Measurements from ENCODE around the gene TYW5.

TYW5 gene

DNA sequence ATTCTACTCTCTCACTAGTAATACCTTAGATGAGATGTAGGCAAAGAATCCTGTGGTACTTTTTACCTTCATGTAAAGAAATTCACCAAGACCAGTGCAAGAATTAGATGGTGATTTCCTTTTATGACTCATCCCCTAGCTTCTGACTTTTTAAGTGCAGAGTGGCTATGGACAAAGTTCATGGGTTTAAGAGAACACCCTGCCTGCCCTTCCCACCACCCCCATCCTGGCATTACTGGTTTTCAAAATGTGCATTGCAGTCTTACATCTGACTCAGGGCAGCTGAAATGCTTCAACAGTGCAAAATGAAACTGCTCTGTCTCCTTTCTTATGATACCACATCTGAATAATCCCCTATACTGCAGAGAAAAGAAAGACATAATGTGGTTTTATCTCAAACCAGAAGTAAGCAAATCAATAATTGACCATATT lies 22.7 kb upstream of the TYW5 start:
- H3K4ac ChIP-seq (ENCODE audit: low read depth in 1 of 2, low read length in 2 of 2) = no peak overlapping the region
- no peak overlapping the region for H3K23ac ChIP-seq (ENCODE audit: low read length in 2 of 2)
- no peak overlapping the region for H2BK120ac ChIP-seq (ENCODE audit: low read depth, low read length)
- no peak overlapping the region for H3K18ac ChIP-seq (ENCODE audit: low read depth in 1 of 2, low read length in 2 of 2)
- H2BK15ac ChIP-seq (ENCODE audit: low read depth, poor library complexity, severe bottlenecking) = no peak overlapping the region
- no peak overlapping the region for H2AK5ac ChIP-seq (ENCODE audit: low read length, severe bottlenecking)
- H3K9me3 ChIP-seq (ENCODE audit: control insufficient read depth, low read length) = no peaks in the 10 kb centered on the region
- no peak overlapping the region for H2BK5ac ChIP-seq (ENCODE audit: low read depth, low read length, poor library complexity, severe bottlenecking)
- peak overlapping the region; percentile 76 for H3K9ac ChIP-seq (ENCODE audit: low read length)
- peaks cover 2% of the 10 kb centered on the region for H3K79me1 ChIP-seq (replicated peaks; ENCODE audit: low read length, poor library complexity, severe bottlenecking)
- no peaks in the 10 kb centered on the region for H3K27me3 ChIP-seq (ENCODE audit: control insufficient read depth in 1 of 2, insufficient read depth in 1 of 2, low read length in 2 of 2)
- peaks cover 4% of the 10 kb centered on the region for H3K4me1 ChIP-seq (ENCODE audit: control insufficient read depth, insufficient read depth, low read depth, low read length)
- DNase-seq = peak; percentile 78
- no peak overlapping the region for H4K91ac ChIP-seq (ENCODE audit: low read length)
- no peak overlapping the region for H3K4me2 ChIP-seq (ENCODE audit: low read length, poor library complexity, severe bottlenecking)
- H3K14ac ChIP-seq (ENCODE audit: low read length in 2 of 2) = no peak overlapping the region
- H3K36me3 ChIP-seq (ENCODE audit: control insufficient read depth in 1 of 2, insufficient read depth in 2 of 2, low read depth in 1 of 2, low read length in 2 of 2) = peaks cover 0 to 8% of the 10 kb centered on the region in 2 experiments
- H3K4me3 ChIP-seq (ENCODE audit: insufficient read depth in 1 of 2, low read depth in 1 of 2, low read length in 2 of 2) = peak overlapping the region in 1 of 2 experiments; percentile 10
- H3K27ac ChIP-seq (ENCODE audit: low read length, poor library complexity, severe bottlenecking) = peak overlapping the region; percentile 11
- H2BK12ac ChIP-seq (ENCODE audit: low read length in 2 of 2) = no peak overlapping the region
- H2AFZ ChIP-seq (ENCODE audit: low read depth, low read length) = no peak overlapping the region
- no peak overlapping the region for H4K8ac ChIP-seq (ENCODE audit: low read length)

DNA sequence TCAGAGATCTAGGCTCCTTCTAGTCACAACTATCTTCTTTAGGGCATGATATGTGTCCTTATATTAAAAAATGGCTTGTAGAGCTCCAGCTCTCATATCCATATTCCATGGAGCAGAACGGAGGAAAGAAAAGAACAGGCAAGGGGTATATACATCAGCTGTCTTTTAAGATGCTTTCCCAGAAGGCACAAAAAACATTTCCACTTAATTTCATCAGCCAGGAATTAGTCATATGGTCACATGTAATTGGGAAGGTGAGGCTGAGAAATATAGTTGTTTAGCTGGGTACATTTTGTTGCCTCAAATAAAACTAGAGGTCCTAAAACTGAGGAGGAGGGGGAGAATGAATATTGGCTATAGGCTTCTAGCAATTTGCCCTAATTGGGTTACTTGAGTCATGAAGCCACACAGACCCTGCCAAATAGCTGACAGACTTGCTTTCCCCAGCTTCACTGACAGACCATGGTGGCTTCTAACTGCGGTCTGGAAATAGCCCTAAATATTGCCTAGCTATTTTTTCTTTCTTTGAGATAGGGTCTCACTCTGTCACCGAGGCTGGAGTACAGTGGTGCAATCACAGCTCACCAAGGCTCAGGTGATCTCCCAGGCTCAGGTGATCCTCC lies 20.1 kb upstream of the TYW5 start:
- Histone ChIP-seq H3K14ac (ENCODE audit: low read length in 2 of 2) (no peak overlapping the region), H3K36me3 (ENCODE audit: control insufficient read depth in 1 of 2, insufficient read depth in 2 of 2, low read depth in 1 of 2, low read length in 2 of 2) (peaks cover 0 to 11% of the 10 kb centered on the region in 2 experiments), H3K23ac (ENCODE audit: low read length in 2 of 2) (no peak overlapping the region), H3K27ac (ENCODE audit: low read length, poor library complexity, severe bottlenecking) (no peak overlapping the region), H2AFZ (ENCODE audit: low read depth, low read length) (no peak overlapping the region), H3K4me2 (ENCODE audit: low read length, poor library complexity, severe bottlenecking) (no peak overlapping the region), H4K8ac (ENCODE audit: low read length) (no peak overlapping the region), H2AK5ac (ENCODE audit: low read length, severe bottlenecking) (peak overlapping the region; percentile 25), H3K9me3 (ENCODE audit: control insufficient read depth, low read length) (no peaks in the 10 kb centered on the region), H3K4me1 (ENCODE audit: control insufficient read depth, insufficient read depth, low read depth, low read length) (peaks cover 1% of the 10 kb centered on the region), H4K91ac (ENCODE audit: low read length) (no peak overlapping the region), H2BK15ac (ENCODE audit: low read depth, poor library complexity, severe bottlenecking) (no peak overlapping the region), H3K18ac (ENCODE audit: low read depth in 1 of 2, low read length in 2 of 2) (no peak overlapping the region), H2BK12ac (ENCODE audit: low read length in 2 of 2) (no peak overlapping the region), H3K4me3 (ENCODE audit: insufficient read depth in 1 of 2, low read depth in 1 of 2, low read length in 2 of 2) (no peak overlapping the region), H3K9ac (ENCODE audit: low read length) (peak overlapping the region; percentile 59), H3K27me3 (ENCODE audit: control insufficient read depth in 1 of 2, insufficient read depth in 1 of 2, low read length in 2 of 2) (no peaks in the 10 kb centered on the region), H3K4ac (ENCODE audit: low read depth in 1 of 2, low read length in 2 of 2) (peak overlapping the region in 1 of 2 experiments; percentile 12), H2BK120ac (ENCODE audit: low read depth, low read length) (peak overlapping the region; percentile 0), H2BK5ac (ENCODE audit: low read depth, low read length, poor library complexity, severe bottlenecking) (peak overlapping the region; percentile 38), H3K79me1 (replicated peaks; ENCODE audit: low read length, poor library complexity, severe bottlenecking) (peaks cover 2% of the 10 kb centered on the region)
- 98% methylated on average over 2 of the region's 3 CpGs for WGBS
- DNase-seq = peak; percentile 62

DNA sequence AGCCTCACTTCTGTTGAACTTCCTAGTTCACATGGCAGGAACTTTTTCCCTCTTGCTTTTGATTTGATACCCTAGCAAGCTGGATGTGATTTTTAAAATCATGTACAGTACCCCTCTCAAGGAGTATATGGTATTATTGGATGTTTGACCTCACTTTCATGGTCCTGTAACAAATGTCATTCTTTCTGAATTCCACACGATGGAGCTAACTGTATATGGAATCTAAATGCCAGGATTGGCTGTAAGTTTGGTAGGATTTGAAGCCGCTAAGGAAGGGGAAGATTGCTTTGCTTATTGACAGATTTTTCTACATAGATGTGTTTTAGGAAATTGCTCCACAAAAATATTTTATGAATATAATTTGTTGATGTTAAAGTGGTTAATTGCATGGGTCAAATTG lies 18.4 kb upstream of the TYW5 start:
- Histone ChIP-seq H4K91ac (ENCODE audit: low read length) (no peak overlapping the region), H3K79me1 (replicated peaks; ENCODE audit: low read length, poor library complexity, severe bottlenecking) (no peaks in the 10 kb centered on the region), H3K4me3 (ENCODE audit: insufficient read depth in 1 of 2, low read depth in 1 of 2, low read length in 2 of 2) (no peak overlapping the region), H3K27me3 (ENCODE audit: control insufficient read depth in 1 of 2, insufficient read depth in 1 of 2, low read length in 2 of 2) (no peaks in the 10 kb centered on the region), H3K4me2 (ENCODE audit: low read length, poor library complexity, severe bottlenecking) (no peak overlapping the region), H3K4ac (ENCODE audit: low read depth in 1 of 2, low read length in 2 of 2) (no peak overlapping the region), H3K14ac (ENCODE audit: low read length in 2 of 2) (no peak overlapping the region), H2BK15ac (ENCODE audit: low read depth, poor library complexity, severe bottlenecking) (no peak overlapping the region), H3K9me3 (ENCODE audit: control insufficient read depth, low read length) (no peaks in the 10 kb centered on the region), H3K4me1 (ENCODE audit: control insufficient read depth, insufficient read depth, low read depth, low read length) (peaks cover 1% of the 10 kb centered on the region), H2AFZ (ENCODE audit: low read depth, low read length) (no peak overlapping the region), H4K8ac (ENCODE audit: low read length) (no peak overlapping the region), H2BK120ac (ENCODE audit: low read depth, low read length) (no peak overlapping the region), H3K9ac (ENCODE audit: low read length) (peak overlapping the region; percentile 20), H2AK5ac (ENCODE audit: low read length, severe bottlenecking) (no peak overlapping the region), H3K18ac (ENCODE audit: low read depth in 1 of 2, low read length in 2 of 2) (no peak overlapping the region), H3K27ac (ENCODE audit: low read length, poor library complexity, severe bottlenecking) (no peak overlapping the region), H2BK5ac (ENCODE audit: low read depth, low read length, poor library complexity, severe bottlenecking) (no peak overlapping the region), H3K23ac (ENCODE audit: low read length in 2 of 2) (no peak overlapping the region), H2BK12ac (ENCODE audit: low read length in 2 of 2) (no peak overlapping the region), H3K36me3 (ENCODE audit: control insufficient read depth in 1 of 2, insufficient read depth in 2 of 2, low read depth in 1 of 2, low read length in 2 of 2) (peaks cover 0 to 12% of the 10 kb centered on the region in 2 experiments)
- DNase-seq = peak; percentile 62
- WGBS = 20% methylated on average over 2 of the region's 2 CpGs

DNA sequence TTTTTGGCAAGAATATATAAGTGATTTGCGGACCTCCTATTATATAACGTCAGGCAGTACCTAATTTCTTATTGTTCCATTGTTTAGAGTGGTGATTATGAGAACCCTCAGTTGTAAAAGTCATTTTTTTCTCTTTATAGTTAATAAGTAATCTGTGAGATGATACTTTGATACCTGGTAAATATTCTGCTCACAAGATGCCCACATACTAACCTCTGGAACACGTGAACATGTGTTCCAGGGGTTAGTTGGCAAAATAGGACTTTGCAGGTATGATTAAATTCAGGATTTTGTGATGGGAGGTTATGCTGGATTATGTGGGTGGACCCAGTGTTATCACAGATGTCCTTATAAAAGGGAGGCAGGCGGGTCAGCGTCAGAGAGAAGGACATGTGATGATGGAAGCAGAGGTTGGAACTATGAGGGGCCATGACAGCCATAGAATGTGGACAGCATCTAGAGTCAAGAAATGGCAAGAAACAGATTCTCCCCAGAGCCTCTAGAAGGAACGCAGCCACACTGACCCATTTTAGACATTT lies 16.9 kb upstream of the TYW5 start:
- H3K9me3 ChIP-seq (ENCODE audit: control insufficient read depth, low read length) = no peaks in the 10 kb centered on the region
- no peak overlapping the region for H2AK5ac ChIP-seq (ENCODE audit: low read length, severe bottlenecking)
- no peak overlapping the region for H4K91ac ChIP-seq (ENCODE audit: low read length)
- no peak overlapping the region for H4K8ac ChIP-seq (ENCODE audit: low read length)
- no peak overlapping the region for H2BK120ac ChIP-seq (ENCODE audit: low read depth, low read length)
- 85% methylated on average over 4 of the region's 6 CpGs for WGBS
- no peak overlapping the region for H3K4ac ChIP-seq (ENCODE audit: low read depth in 1 of 2, low read length in 2 of 2)
- H2BK12ac ChIP-seq (ENCODE audit: low read length in 2 of 2) = no peak overlapping the region
- H3K36me3 ChIP-seq (ENCODE audit: control insufficient read depth in 1 of 2, insufficient read depth in 2 of 2, low read depth in 1 of 2, low read length in 2 of 2) = peaks cover 0 to 27% of the 10 kb centered on the region in 2 experiments
- no peak overlapping the region for H2BK5ac ChIP-seq (ENCODE audit: low read depth, low read length, poor library complexity, severe bottlenecking)
- no peak overlapping the region for H3K23ac ChIP-seq (ENCODE audit: low read length in 2 of 2)
- H3K4me2 ChIP-seq (ENCODE audit: low read length, poor library complexity, severe bottlenecking) = no peak overlapping the region
- no peak overlapping the region for H2AFZ ChIP-seq (ENCODE audit: low read depth, low read length)
- H3K79me1 ChIP-seq (replicated peaks; ENCODE audit: low read length, poor library complexity, severe bottlenecking) = no peaks in the 10 kb centered on the region
- H3K4me3 ChIP-seq (ENCODE audit: insufficient read depth in 1 of 2, low read depth in 1 of 2, low read length in 2 of 2) = no peak overlapping the region
- no peak overlapping the region for H3K9ac ChIP-seq (ENCODE audit: low read length)
- H3K14ac ChIP-seq (ENCODE audit: low read length in 2 of 2) = no peak overlapping the region
- H3K27ac ChIP-seq (ENCODE audit: low read length, poor library complexity, severe bottlenecking) = no peak overlapping the region
- DNase-seq = no peak
- no peak overlapping the region for H3K18ac ChIP-seq (ENCODE audit: low read depth in 1 of 2, low read length in 2 of 2)
- no peaks in the 10 kb centered on the region for H3K4me1 ChIP-seq (ENCODE audit: control insufficient read depth, insufficient read depth, low read depth, low read length)
- no peaks in the 10 kb centered on the region for H3K27me3 ChIP-seq (ENCODE audit: control insufficient read depth in 1 of 2, insufficient read depth in 1 of 2, low read length in 2 of 2)
- H2BK15ac ChIP-seq (ENCODE audit: low read depth, poor library complexity, severe bottlenecking) = no peak overlapping the region
